ENCODE data around the gene TACR1.
"Not testable (repeated sequence)": the region's sequence is repeated elsewhere in the genome, so short reads cannot be mapped to it uniquely, and the experiment has no call there.

TACR1 gene

GRCh38 chr2:75157435-75157834, 41.9 kb downstream of the TACR1 start:
- Histone ChIP-seq H3K79me2 (no peaks in the 10 kb centered on the region), H3K27me3 (ENCODE audit: control insufficient read depth, insufficient read depth, low read length) (no peaks in the 10 kb centered on the region), H3K27ac (no peak overlapping the region), H3K36me3 (ENCODE audit: control insufficient read depth, insufficient read depth, low read length) (no peaks in the 10 kb centered on the region), H3K4me3 (ENCODE audit: low read depth, low read length) (no peak overlapping the region), H3K9me3 (ENCODE audit: control insufficient read depth, low read length) (no peaks in the 10 kb centered on the region), H3K4me2 (ENCODE audit: low read length) (no peak overlapping the region), H3K9ac (no peak overlapping the region), H2AFZ (no peak overlapping the region), H3K4me1 (no peaks in the 10 kb centered on the region)
- TF ChIP-seq CTCF (IDR thresholded peaks at IDR 0.05), result no peak

DNA sequence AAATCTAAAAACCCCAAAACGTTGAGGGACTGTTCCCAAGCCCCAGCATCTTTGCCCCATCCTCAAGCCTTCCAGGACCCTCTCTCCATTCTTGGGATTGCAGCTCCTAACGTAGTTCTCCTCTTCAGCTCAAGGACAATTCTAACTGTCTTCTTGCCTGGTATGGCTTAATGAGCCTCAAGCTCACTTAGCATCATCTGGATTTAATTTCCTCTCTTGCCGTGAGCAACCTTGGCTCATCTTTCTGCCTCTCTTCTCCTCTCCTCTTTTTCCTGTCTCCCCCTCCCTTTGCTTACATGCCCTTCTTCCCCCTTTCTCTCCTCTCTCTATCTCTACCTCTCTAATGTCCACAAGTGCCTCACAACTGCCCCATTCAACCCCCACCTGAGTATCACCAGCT, 44.2 kb downstream of the TACR1 start:
- no peaks in the 10 kb centered on the region for H3K9me3 ChIP-seq (ENCODE audit: control insufficient read depth, low read length)
- no peak for TF ChIP-seq CTCF (IDR thresholded peaks at IDR 0.05)
- no peak overlapping the region for H3K9ac ChIP-seq
- no peak overlapping the region for H3K4me2 ChIP-seq (ENCODE audit: low read length)
- no peaks in the 10 kb centered on the region for H3K79me2 ChIP-seq
- no peak overlapping the region for H2AFZ ChIP-seq
- H3K36me3 ChIP-seq (ENCODE audit: control insufficient read depth, insufficient read depth, low read length), result no peaks in the 10 kb centered on the region
- no peaks in the 10 kb centered on the region for H3K27me3 ChIP-seq (ENCODE audit: control insufficient read depth, insufficient read depth, low read length)
- peak overlapping the region; percentile 4 for H3K27ac ChIP-seq
- no peaks in the 10 kb centered on the region for H3K4me1 ChIP-seq
- H3K4me3 ChIP-seq (ENCODE audit: low read depth, low read length), result no peak overlapping the region

DNA sequence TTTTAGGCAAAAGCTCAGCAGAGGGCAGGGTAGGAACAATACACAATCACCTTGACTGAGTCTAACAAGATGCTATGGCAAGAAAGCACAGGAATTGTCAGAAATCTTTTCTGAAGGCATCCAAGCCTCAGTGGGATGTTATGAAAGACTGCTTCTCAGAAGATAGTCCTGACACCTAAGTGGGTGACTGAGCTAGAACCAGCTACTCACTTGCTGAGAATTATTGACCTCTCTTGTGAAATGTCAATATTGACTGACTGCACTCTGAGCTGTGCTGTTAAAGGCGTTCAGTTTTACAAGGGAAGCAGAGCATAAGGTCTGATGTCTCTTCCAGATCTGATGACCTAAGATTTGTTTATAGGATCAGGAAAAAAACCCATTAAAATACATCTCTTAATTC, 46.1 kb downstream of the TACR1 start:
- Histone ChIP-seq H2AFZ (no peak overlapping the region), H3K4me1 (no peaks in the 10 kb centered on the region), H3K4me3 (ENCODE audit: low read depth, low read length) (no peak overlapping the region), H3K9ac (no peak overlapping the region), H3K79me2 (no peaks in the 10 kb centered on the region), H3K27ac (no peak overlapping the region), H3K4me2 (ENCODE audit: low read length) (no peak overlapping the region), H3K36me3 (ENCODE audit: control insufficient read depth, insufficient read depth, low read length) (no peaks in the 10 kb centered on the region), H3K9me3 (ENCODE audit: control insufficient read depth, low read length) (no peaks in the 10 kb centered on the region), H3K27me3 (ENCODE audit: control insufficient read depth, insufficient read depth, low read length) (no peaks in the 10 kb centered on the region)
- no peak for TF ChIP-seq CTCF (IDR thresholded peaks at IDR 0.05)

- H3K4me3 ChIP-seq (ENCODE audit: low read depth, low read length); H3K4me1 ChIP-seq; H3K79me2 ChIP-seq; H3K9me3 ChIP-seq (ENCODE audit: control insufficient read depth, low read length); H3K36me3 ChIP-seq (ENCODE audit: control insufficient read depth, insufficient read depth, low read length); H3K27ac ChIP-seq; H3K4me2 ChIP-seq (ENCODE audit: low read length); H3K27me3 ChIP-seq (ENCODE audit: control insufficient read depth, insufficient read depth, low read length); H2AFZ ChIP-seq; H3K9ac ChIP-seq: not testable (repeated sequence)
Measured at GRCh38 chr2:75152243-75152642, 47.1 kb downstream of the TACR1 start.

- not testable (repeated sequence) for H2AFZ ChIP-seq; H3K4me2 ChIP-seq (ENCODE audit: low read length); H3K9ac ChIP-seq; H3K27ac ChIP-seq; H3K79me2 ChIP-seq; H3K9me3 ChIP-seq (ENCODE audit: control insufficient read depth, low read length); H3K36me3 ChIP-seq (ENCODE audit: control insufficient read depth, insufficient read depth, low read length); H3K27me3 ChIP-seq (ENCODE audit: control insufficient read depth, insufficient read depth, low read length); H3K4me3 ChIP-seq (ENCODE audit: low read depth, low read length); H3K4me1 ChIP-seq
Measured at GRCh38 chr2:75147884-75148283, 51.4 kb downstream of the TACR1 start.

GRCh38 chr2:75146606-75147332, 52.6 kb downstream of the TACR1 start:
- Histone ChIP-seq H3K27ac (no peak overlapping the region), H3K27me3 (ENCODE audit: control insufficient read depth, insufficient read depth, low read length) (no peaks in the 10 kb centered on the region), H3K9me3 (ENCODE audit: control insufficient read depth, low read length) (no peaks in the 10 kb centered on the region), H2AFZ (no peak overlapping the region), H3K4me2 (ENCODE audit: low read length) (no peak overlapping the region), H3K4me3 (ENCODE audit: low read depth, low read length) (no peak overlapping the region), H3K4me1 (no peaks in the 10 kb centered on the region), H3K36me3 (ENCODE audit: control insufficient read depth, insufficient read depth, low read length) (no peaks in the 10 kb centered on the region), H3K9ac (no peak overlapping the region), H3K79me2 (no peaks in the 10 kb centered on the region)
- TF ChIP-seq CTCF (IDR thresholded peaks at IDR 0.05), result no peak

GRCh38 chr2:75146221-75146605, 53.1 kb downstream of the TACR1 start:
- not testable (repeated sequence) for H3K79me2 ChIP-seq; H3K27me3 ChIP-seq (ENCODE audit: control insufficient read depth, insufficient read depth, low read length); H3K4me1 ChIP-seq; H3K27ac ChIP-seq; H3K9me3 ChIP-seq (ENCODE audit: control insufficient read depth, low read length); H3K4me3 ChIP-seq (ENCODE audit: low read depth, low read length); H3K4me2 ChIP-seq (ENCODE audit: low read length); H3K9ac ChIP-seq; H2AFZ ChIP-seq; H3K36me3 ChIP-seq (ENCODE audit: control insufficient read depth, insufficient read depth, low read length)

Data from parathyroid adenoma (tissue), 2 donors.